Fibroblast of upper back skin (primary cell): ENCODE data around the gene TBC1D17.

ENCODE experiments used
- DNase-seq: peaks from one replicate; pipeline ENCODE4 v3.0.0-alpha.2; 2013

Gene TBC1D17

GRCh38 chr19:49849433-49850220, 27.9 kb upstream of the TBC1D17 start:
- DNase-seq = no peak

- no peak for DNase-seq
Measured at GRCh38 chr19:49850221-49850486, 27.3 kb upstream of the TBC1D17 start.

GRCh38 chr19:49850487-49851342, 26.8 kb upstream of the TBC1D17 start, which contains the start of gene PTOV1:
Gene PTOV1 (plus strand): TSS chr19:49851159.
- DNase-seq = peak; percentile 92

- peak; percentile 38 for DNase-seq
Measured at GRCh38 chr19:49851456-49852259, 25.8 kb upstream of the TBC1D17 start.

GRCh38 chr19:49852631-49853126, 24.8 kb upstream of the TBC1D17 start:
- DNase-seq = peak; percentile 18

GRCh38 chr19:49853852-49854377, 23.6 kb upstream of the TBC1D17 start:
- DNase-seq = no peak

GRCh38 chr19:49854378-49855263, 22.9 kb upstream of the TBC1D17 start:
- DNase-seq = no peak

- DNase-seq = no peak
Measured at GRCh38 chr19:49855277-49855675, 22.2 kb upstream of the TBC1D17 start.

- no peak for DNase-seq
Measured at GRCh38 chr19:49855676-49856573, 21.6 kb upstream of the TBC1D17 start.

GRCh38 chr19:49856574-49857021, 20.9 kb upstream of the TBC1D17 start:
- no peak for DNase-seq

GRCh38 chr19:49857061-49857837, 20.3 kb upstream of the TBC1D17 start:
- no peak for DNase-seq

GRCh38 chr19:49857838-49858087, 19.7 kb upstream of the TBC1D17 start:
- DNase-seq = no peak

- no peak for DNase-seq
Measured at GRCh38 chr19:49858088-49858985, 19.2 kb upstream of the TBC1D17 start.

- DNase-seq = no peak
Measured at GRCh38 chr19:49859682-49860335, 17.7 kb upstream of the TBC1D17 start.

GRCh38 chr19:49860336-49861102, 17.0 kb upstream of the TBC1D17 start:
- DNase-seq = no peak

GRCh38 chr19:49861107-49861506, 16.4 kb upstream of the TBC1D17 start:
- DNase-seq = no peak

GRCh38 chr19:49861541-49862378, 15.7 kb upstream of the TBC1D17 start:
- DNase-seq = no peak
